ENCODE measurements around the gene PRPF4.

The PRPF4 gene

DNA sequence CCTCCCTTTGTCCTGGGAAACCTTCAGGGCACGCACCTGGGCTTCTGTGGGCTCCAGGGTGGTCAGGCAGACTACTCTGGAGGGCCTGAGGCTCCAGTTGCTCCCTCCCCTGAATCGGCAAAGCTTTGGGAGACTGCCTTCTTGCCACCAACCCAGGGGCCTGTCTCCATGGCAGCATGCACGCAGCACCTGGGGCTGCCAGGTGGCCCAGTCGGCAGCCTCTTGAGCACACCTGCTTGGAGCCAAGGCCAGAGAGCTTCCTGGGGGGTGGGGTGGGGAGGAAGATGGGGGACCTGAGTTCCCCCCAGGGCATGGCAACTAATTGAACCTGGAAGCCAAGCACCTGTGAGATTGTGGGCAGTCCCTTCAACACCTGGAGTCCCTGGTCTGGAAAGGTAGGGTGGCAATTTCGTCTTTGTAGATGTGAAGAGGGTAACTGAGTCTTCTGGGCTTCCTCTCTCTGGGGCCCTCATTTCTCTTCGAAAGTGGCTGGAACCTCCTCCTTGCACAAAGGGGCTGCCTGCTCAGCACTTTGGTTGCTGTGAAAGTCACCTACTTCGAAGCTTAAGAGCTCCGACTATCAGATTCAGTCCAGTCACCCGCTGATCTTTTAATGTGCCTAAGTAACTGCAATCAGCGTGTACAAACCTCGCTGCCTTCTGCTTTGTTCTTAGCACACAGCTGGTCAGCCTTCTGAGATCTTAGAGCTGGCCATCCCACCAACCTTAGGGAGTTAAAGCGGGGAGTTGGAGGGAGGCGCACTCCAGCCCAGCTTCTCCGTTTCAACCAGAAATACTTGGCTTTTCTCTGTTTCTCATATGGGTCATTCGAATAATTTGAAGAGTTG lies 23.7 kb downstream of the PRPF4 start:
- H2AFZ ChIP-seq (ENCODE audit: low read depth, low read length, severe bottlenecking) = no peak overlapping the region
- no peak overlapping the region for H3K27ac ChIP-seq (ENCODE audit: low read depth, low read length)
- H3K9me2 ChIP-seq (replicated peaks; ENCODE audit: insufficient read depth, low read length) = no peaks in the 10 kb centered on the region
- H4K20me1 ChIP-seq (ENCODE audit: low read depth, low read length) = no peaks in the 10 kb centered on the region
- no peaks in the 10 kb centered on the region for H3K9me3 ChIP-seq (ENCODE audit: insufficient read depth, low read length)
- TF ChIP-seq, protein P1, sequence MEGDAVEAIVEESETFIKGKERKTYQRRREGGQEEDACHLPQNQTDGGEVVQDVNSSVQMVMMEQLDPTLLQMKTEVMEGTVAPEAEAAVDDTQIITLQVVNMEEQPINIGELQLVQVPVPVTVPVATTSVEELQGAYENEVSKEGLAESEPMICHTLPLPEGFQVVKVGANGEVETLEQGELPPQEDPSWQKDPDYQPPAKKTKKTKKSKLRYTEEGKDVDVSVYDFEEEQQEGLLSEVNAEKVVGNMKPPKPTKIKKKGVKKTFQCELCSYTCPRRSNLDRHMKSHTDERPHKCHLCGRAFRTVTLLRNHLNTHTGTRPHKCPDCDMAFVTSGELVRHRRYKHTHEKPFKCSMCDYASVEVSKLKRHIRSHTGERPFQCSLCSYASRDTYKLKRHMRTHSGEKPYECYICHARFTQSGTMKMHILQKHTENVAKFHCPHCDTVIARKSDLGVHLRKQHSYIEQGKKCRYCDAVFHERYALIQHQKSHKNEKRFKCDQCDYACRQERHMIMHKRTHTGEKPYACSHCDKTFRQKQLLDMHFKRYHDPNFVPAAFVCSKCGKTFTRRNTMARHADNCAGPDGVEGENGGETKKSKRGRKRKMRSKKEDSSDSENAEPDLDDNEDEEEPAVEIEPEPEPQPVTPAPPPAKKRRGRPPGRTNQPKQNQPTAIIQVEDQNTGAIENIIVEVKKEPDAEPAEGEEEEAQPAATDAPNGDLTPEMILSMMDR (IDR thresholded peaks at IDR 0.05; ENCODE audit: insufficient read depth, low read length, poor library complexity, severe bottlenecking) = no peak
- no peak for TF ChIP-seq EZH2phosphoT487 (conservative IDR thresholded peaks at IDR 0.05; ENCODE audit: low read length)
- no peaks in the 10 kb centered on the region for H3F3A ChIP-seq (ENCODE audit: insufficient read depth)
- H3K27me3 ChIP-seq (ENCODE audit: low read length) = no peaks in the 10 kb centered on the region
- no peaks in the 10 kb centered on the region for H3K36me3 ChIP-seq (ENCODE audit: low read length)
- no peak overlapping the region for H3K9ac ChIP-seq (ENCODE audit: low read length)
- no peak overlapping the region for H3K4me3 ChIP-seq (ENCODE audit: insufficient read depth, low read length, poor library complexity, severe bottlenecking)
- H3K79me2 ChIP-seq (ENCODE audit: insufficient read depth, low read length) = no peaks in the 10 kb centered on the region
- H3K4me2 ChIP-seq (ENCODE audit: low read depth, low read length, poor library complexity, severe bottlenecking) = no peak overlapping the region

DNA sequence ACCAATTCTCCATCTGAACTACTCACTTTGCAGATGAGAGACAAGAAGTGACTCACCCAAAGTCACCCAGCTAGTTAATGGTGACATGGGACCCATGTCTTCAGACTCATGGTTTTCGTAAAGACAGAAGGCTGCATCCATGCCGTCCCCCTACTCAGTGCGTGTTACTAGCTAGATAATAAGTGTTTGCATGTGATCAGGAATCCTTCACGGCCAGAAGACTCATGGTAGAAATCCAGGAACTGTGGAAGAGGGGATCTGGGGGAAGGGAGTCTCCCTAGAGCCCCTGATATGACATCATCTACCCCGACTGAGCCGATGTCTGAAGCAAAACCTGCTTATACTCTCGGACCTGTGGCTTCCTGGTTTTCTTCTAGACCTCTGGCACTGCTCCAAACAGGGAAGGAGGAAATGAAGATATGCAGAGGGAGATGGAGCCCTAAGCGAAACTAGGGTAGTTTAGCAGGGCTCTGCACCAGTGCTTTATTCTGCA lies 24.4 kb downstream of the PRPF4 start:
- H3K27me3 ChIP-seq (ENCODE audit: low read length) = no peaks in the 10 kb centered on the region
- no peak overlapping the region for H3K9ac ChIP-seq (ENCODE audit: low read length)
- no peaks in the 10 kb centered on the region for H3K79me2 ChIP-seq (ENCODE audit: insufficient read depth, low read length)
- H4K20me1 ChIP-seq (ENCODE audit: low read depth, low read length) = no peaks in the 10 kb centered on the region
- no peak overlapping the region for H3K27ac ChIP-seq (ENCODE audit: low read depth, low read length)
- H3F3A ChIP-seq (ENCODE audit: insufficient read depth) = no peaks in the 10 kb centered on the region
- H3K9me3 ChIP-seq (ENCODE audit: insufficient read depth, low read length) = no peaks in the 10 kb centered on the region
- no peak overlapping the region for H3K4me3 ChIP-seq (ENCODE audit: insufficient read depth, low read length, poor library complexity, severe bottlenecking)
- no peak overlapping the region for H2AFZ ChIP-seq (ENCODE audit: low read depth, low read length, severe bottlenecking)
- no peaks in the 10 kb centered on the region for H3K36me3 ChIP-seq (ENCODE audit: low read length)
- no peaks in the 10 kb centered on the region for H3K9me2 ChIP-seq (replicated peaks; ENCODE audit: insufficient read depth, low read length)
- no peak overlapping the region for H3K4me2 ChIP-seq (ENCODE audit: low read depth, low read length, poor library complexity, severe bottlenecking)
- TF ChIP-seq EZH2phosphoT487 (conservative IDR thresholded peaks at IDR 0.05; ENCODE audit: low read length) = no peak
- TF ChIP-seq, protein P1 (IDR thresholded peaks at IDR 0.05; ENCODE audit: insufficient read depth, low read length, poor library complexity, severe bottlenecking) = no peak

DNA sequence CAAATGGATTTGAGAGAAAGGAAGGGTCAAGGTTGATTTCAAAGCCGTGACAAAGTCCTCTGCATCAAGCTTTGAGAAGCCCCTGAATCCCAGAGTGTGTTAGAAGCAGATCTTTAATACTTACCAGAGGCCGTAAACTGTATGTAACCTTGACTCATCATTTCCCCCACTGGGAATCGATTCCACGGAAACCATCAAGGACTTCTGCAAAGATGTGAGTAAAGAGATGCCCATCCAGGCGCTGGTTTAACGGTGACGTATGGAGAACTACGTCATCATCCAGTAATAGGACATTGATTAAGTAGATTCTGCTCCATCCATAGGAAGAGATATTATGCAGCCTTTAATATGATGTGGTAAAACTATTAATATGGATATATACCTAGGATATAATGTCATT lies 26.1 kb downstream of the PRPF4 start:
- no peak overlapping the region for H2AFZ ChIP-seq (ENCODE audit: low read depth, low read length, severe bottlenecking)
- TF ChIP-seq, protein P1 (IDR thresholded peaks at IDR 0.05; ENCODE audit: insufficient read depth, low read length, poor library complexity, severe bottlenecking) = no peak
- no peak for TF ChIP-seq EZH2phosphoT487 (conservative IDR thresholded peaks at IDR 0.05; ENCODE audit: low read length)
- H3F3A ChIP-seq (ENCODE audit: insufficient read depth) = no peaks in the 10 kb centered on the region
- H3K9ac ChIP-seq (ENCODE audit: low read length) = no peak overlapping the region
- H3K27ac ChIP-seq (ENCODE audit: low read depth, low read length) = no peak overlapping the region
- no peak overlapping the region for H3K4me2 ChIP-seq (ENCODE audit: low read depth, low read length, poor library complexity, severe bottlenecking)
- no peak overlapping the region for H3K4me3 ChIP-seq (ENCODE audit: insufficient read depth, low read length, poor library complexity, severe bottlenecking)
- no peaks in the 10 kb centered on the region for H3K27me3 ChIP-seq (ENCODE audit: low read length)
- no peaks in the 10 kb centered on the region for H3K9me2 ChIP-seq (replicated peaks; ENCODE audit: insufficient read depth, low read length)
- H3K36me3 ChIP-seq (ENCODE audit: low read length) = no peaks in the 10 kb centered on the region
- H4K20me1 ChIP-seq (ENCODE audit: low read depth, low read length) = no peaks in the 10 kb centered on the region
- no peaks in the 10 kb centered on the region for H3K79me2 ChIP-seq (ENCODE audit: insufficient read depth, low read length)
- no peaks in the 10 kb centered on the region for H3K9me3 ChIP-seq (ENCODE audit: insufficient read depth, low read length)
